ENCODE data around the gene FAM89A. TPM values are rescaled to one million over a fixed set of nuclear protein-coding genes. Genes with fewer than 3 reads are reported as not detected.

Gene FAM89A
- total and polyA plus RNA-seq, 9 of the 15 experiments (the other 6 are each of a cell fraction or from before 2014, with no cell fraction given): 8.7 to 66.2 (median 43.3) TPM

DNA sequence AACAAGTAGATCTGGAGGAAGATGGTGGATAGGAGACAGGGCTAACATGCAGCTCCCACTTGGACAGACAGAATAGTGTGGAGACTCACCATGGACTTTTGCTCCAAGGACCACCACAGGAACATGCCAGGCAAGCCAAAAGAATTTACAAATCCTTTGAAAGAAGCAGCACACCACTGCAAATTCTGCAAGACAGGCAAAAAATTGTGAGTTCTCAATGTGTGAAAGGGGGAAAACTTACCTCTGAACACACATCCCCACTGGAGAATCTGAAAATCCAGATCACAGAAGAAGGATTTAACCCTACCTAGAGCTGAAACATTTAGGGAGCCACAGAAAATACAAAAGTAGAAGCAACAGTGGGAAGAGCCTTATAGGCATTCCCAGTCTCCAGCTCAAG is 38.2 kb downstream of the FAM89A start:
- no peaks in the 10 kb centered on the region for H4K20me1 ChIP-seq (replicated peaks; ENCODE audit: control insufficient read depth, insufficient read depth, low read length)
- no peak for ATAC-seq
- H3K79me2 ChIP-seq (ENCODE audit: control insufficient read depth, insufficient read depth, low read length): no peaks in the 10 kb centered on the region
- H3K36me3 ChIP-seq (ENCODE audit: control insufficient read depth, insufficient read depth, low read length): peaks cover 44% of the 10 kb centered on the region
- no peak overlapping the region for H3K4me3 ChIP-seq
- H2AFZ ChIP-seq (ENCODE audit: low read depth, low read length): no peak overlapping the region
- H3K27me3 ChIP-seq (ENCODE audit: control insufficient read depth in 2 of 2, insufficient read depth in 2 of 2, low read length in 2 of 2): no peaks in the 10 kb centered on the region
- in situ Hi-C loops (cut with MboI): no loop called here
- H3K9ac ChIP-seq (ENCODE audit: insufficient read depth in 1 of 2, low read depth in 2 of 2, low read length in 2 of 2): no peak overlapping the region
- H3K9me3 ChIP-seq (replicated peaks; ENCODE audit: control insufficient read depth, insufficient read depth, low read depth, low read length): no peaks in the 10 kb centered on the region; the same call in 1 of the 2 replicates
- H3K27ac ChIP-seq (ENCODE audit: extremely low read depth, low read depth, low read length): no peak overlapping the region
- intact Hi-C loops (cut with micrococcal nuclease): no loop called here
- no peak for FAIRE-seq
- no peaks in the 10 kb centered on the region for H3K9me1 ChIP-seq (ENCODE audit: control insufficient read depth, insufficient read depth, low read length)
- no TSS peak for BruUV-seq (replicated peaks)
- DNase-seq (ENCODE audit: extremely low read depth in 1 of 4, low spot score in 3 of 4): no peak
- no peak overlapping the region for H3K4me2 ChIP-seq (ENCODE audit: insufficient read depth, low read length)
- H3K4me1 ChIP-seq (replicated peaks in 1 of 2; ENCODE audit: control insufficient read depth in 2 of 2, insufficient read depth in 2 of 2, low read length in 2 of 2): no peaks in the 10 kb centered on the region
- ChIA-PET POLR2A (interaction anchor here (0.8 to 1.7 kb wide), 7 partner anchors 10 to 65 kb away, joined by 3 to 10 read pairs (median 3); no protein-coding TSS in a partner anchor), CTCF (ENCODE audit: low intra/inter-chr PET ratio) (no interaction called here)
- TF ChIP-seq ZNF316 (IDR thresholded peaks at IDR 0.05) (peak; percentile 58), ARHGAP35 (IDR thresholded peaks at IDR 0.05; ENCODE audit: partially characterized antibody) (no peak), BRD9 (IDR thresholded peaks at IDR 0.05; ENCODE audit: low read depth, partially characterized antibody) (no peak), ZNF175 (CRISPR knock-in tag; IDR thresholded peaks at IDR 0.05; ENCODE audit: low read depth) (no peak), E2F3 (CRISPR knock-in tag; IDR thresholded peaks at IDR 0.05) (no peak), ESRRA (IDR thresholded peaks at IDR 0.05; ENCODE audit: borderline replicate concordance, low read depth) (no peak), NFRKB (IDR thresholded peaks at IDR 0.05; ENCODE audit: low read depth) (no peak), CHD2 (IDR thresholded peaks at IDR 0.05; ENCODE audit: low read depth, low read length) (no peak), ASH1L (IDR thresholded peaks at IDR 0.05; ENCODE audit: borderline replicate concordance, low read depth, partially characterized antibody) (no peak), PTTG1 (tag; IDR thresholded peaks at IDR 0.05; ENCODE audit: low read depth) (no peak), DDX20 (tag; IDR thresholded peaks at IDR 0.05; ENCODE audit: low read depth) (no peak), BRD4 (IDR thresholded peaks at IDR 0.05) (no peak), C11orf30 (IDR thresholded peaks at IDR 0.05; ENCODE audit: low read depth) (peak; percentile 49; the same call in 1 of the 2 replicates), SMAD3 (CRISPR knock-in tag; conservative IDR thresholded peaks at IDR 0.05) (no peak), NR1H2 (CRISPR knock-in tag; IDR thresholded peaks at IDR 0.05) (no peak), MAFG (tag; conservative IDR thresholded peaks at IDR 0.05) (0 out of 2 replicates have a peak, but pooled peaks have one; percentile 20)
- TF ChIP-seq, protein P1, sequence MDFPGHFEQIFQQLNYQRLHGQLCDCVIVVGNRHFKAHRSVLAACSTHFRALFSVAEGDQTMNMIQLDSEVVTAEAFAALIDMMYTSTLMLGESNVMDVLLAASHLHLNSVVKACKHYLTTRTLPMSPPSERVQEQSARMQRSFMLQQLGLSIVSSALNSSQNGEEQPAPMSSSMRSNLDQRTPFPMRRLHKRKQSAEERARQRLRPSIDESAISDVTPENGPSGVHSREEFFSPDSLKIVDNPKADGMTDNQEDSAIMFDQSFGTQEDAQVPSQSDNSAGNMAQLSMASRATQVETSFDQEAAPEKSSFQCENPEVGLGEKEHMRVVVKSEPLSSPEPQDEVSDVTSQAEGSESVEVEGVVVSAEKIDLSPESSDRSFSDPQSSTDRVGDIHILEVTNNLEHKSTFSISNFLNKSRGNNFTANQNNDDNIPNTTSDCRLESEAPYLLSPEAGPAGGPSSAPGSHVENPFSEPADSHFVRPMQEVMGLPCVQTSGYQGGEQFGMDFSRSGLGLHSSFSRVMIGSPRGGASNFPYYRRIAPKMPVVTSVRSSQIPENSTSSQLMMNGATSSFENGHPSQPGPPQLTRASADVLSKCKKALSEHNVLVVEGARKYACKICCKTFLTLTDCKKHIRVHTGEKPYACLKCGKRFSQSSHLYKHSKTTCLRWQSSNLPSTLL (IDR thresholded peaks at IDR 0.05): no peak
- TF ChIP-seq, protein P2, sequence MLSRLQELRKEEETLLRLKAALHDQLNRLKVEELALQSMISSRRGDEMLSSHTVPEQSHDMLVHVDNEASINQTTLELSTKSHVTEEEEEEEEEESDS (CRISPR knock-in tag; IDR thresholded peaks at IDR 0.05): no peak
- TF ChIP-seq, protein P3, sequence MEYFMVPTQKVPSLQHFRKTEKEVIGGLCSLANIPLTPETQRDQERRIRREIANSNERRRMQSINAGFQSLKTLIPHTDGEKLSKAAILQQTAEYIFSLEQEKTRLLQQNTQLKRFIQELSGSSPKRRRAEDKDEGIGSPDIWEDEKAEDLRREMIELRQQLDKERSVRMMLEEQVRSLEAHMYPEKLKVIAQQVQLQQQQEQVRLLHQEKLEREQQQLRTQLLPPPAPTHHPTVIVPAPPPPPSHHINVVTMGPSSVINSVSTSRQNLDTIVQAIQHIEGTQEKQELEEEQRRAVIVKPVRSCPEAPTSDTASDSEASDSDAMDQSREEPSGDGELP (CRISPR knock-in tag; IDR thresholded peaks at IDR 0.05; ENCODE audit: borderline replicate concordance): no peak
- TF ChIP-seq, protein P4, sequence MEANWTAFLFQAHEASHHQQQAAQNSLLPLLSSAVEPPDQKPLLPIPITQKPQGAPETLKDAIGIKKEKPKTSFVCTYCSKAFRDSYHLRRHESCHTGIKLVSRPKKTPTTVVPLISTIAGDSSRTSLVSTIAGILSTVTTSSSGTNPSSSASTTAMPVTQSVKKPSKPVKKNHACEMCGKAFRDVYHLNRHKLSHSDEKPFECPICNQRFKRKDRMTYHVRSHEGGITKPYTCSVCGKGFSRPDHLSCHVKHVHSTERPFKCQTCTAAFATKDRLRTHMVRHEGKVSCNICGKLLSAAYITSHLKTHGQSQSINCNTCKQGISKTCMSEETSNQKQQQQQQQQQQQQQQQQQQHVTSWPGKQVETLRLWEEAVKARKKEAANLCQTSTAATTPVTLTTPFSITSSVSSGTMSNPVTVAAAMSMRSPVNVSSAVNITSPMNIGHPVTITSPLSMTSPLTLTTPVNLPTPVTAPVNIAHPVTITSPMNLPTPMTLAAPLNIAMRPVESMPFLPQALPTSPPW (CRISPR knock-in tag; IDR thresholded peaks at IDR 0.05): no peak
- TF ChIP-seq, protein P5, sequence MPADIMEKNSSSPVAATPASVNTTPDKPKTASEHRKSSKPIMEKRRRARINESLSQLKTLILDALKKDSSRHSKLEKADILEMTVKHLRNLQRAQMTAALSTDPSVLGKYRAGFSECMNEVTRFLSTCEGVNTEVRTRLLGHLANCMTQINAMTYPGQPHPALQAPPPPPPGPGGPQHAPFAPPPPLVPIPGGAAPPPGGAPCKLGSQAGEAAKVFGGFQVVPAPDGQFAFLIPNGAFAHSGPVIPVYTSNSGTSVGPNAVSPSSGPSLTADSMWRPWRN (IDR thresholded peaks at IDR 0.05; ENCODE audit: low read depth): no peak

All from K562 (cell line).